ENCODE data around the gene RPS6KB2. TPM values are rescaled to one million over a fixed set of nuclear protein-coding genes. Genes with fewer than 3 reads are reported as not detected.

RPS6KB2 gene
- total and polyA plus RNA-seq, 2 experiments from 2014 or later, result 29.5 to 41.3 TPM

GRCh38 chr11:67400942-67401494 is 27.3 kb upstream of the RPS6KB2 start:
- H3K79me2 ChIP-seq (replicated peaks; ENCODE audit: insufficient read depth), result peaks cover 16% of the 10 kb centered on the region
- 0 out of 2 replicates have a peak, but pooled peaks cover 4% of the 10 kb centered on the region for H3F3A ChIP-seq (replicated peaks; ENCODE audit: low read depth)
- H3K4me3 ChIP-seq, result peak overlapping the region; percentile 88
- no peak overlapping the region for H2AFZ ChIP-seq
- no peaks in the 10 kb centered on the region for H3K27me3 ChIP-seq (ENCODE audit: insufficient read depth)
- peaks cover 8% of the 10 kb centered on the region; the same call in 1 of the 2 replicates for H4K20me1 ChIP-seq (replicated peaks; ENCODE audit: insufficient read depth)
- H3K4me2 ChIP-seq, result peak overlapping the region; percentile 91
- DNase-seq (ENCODE audit: low spot score) (no peak), ATAC-seq (peak; percentile 2)
- H3K9me2 ChIP-seq (ENCODE audit: insufficient read depth), result no peaks in the 10 kb centered on the region
- H3K4me1 ChIP-seq (ENCODE audit: insufficient read depth), result peaks cover 24% of the 10 kb centered on the region
- Mint-ChIP-seq H3K36me3 (ENCODE audit: low read depth) (peaks cover 37% of the 10 kb centered on the region), H3K27me3 (ENCODE audit: insufficient read depth, low read depth, poor library complexity) (peaks cover 13% of the 10 kb centered on the region), H3K27ac (no peak overlapping the region), H3K4me3 (peak overlapping the region; percentile 76), H3K4me1 (peaks cover 30% of the 10 kb centered on the region), H3K9me3 (no peaks in the 10 kb centered on the region)
- H3K36me3 ChIP-seq (ENCODE audit: insufficient read depth), result no peaks in the 10 kb centered on the region
- no peak for TF ChIP-seq NANOG (IDR thresholded peaks at IDR 0.05; ENCODE audit: borderline replicate concordance)
- no peak for TF ChIP-seq ZNF331 (CRISPR knock-in tag; IDR thresholded peaks at IDR 0.05; ENCODE audit: low read depth)
- TF ChIP-seq EZH2phosphoT487 (IDR thresholded peaks at IDR 0.05; ENCODE audit: unreplicated experiment), result no peak
- TF ChIP-seq POLR2AphosphoS5 (IDR thresholded peaks at IDR 0.05; ENCODE audit: low read depth), result no peak
- no peak for TF ChIP-seq ZNF462 (CRISPR knock-in tag; IDR thresholded peaks at IDR 0.05)
- TF ChIP-seq CTCF (conservative IDR thresholded peaks at IDR 0.05; ENCODE audit: low read depth in 2 of 2), result no peak
- no peak for TF ChIP-seq ETS1 (IDR thresholded peaks at IDR 0.05)
- no peak for TF ChIP-seq CREB1 (CRISPR knock-in tag; IDR thresholded peaks at IDR 0.05; ENCODE audit: low read depth)
- TF ChIP-seq STAT1 (IDR thresholded peaks at IDR 0.05; ENCODE audit: unreplicated experiment), result no peak
- TF ChIP-seq ZNF114 (CRISPR knock-in tag; IDR thresholded peaks at IDR 0.05), result no peak
- no peak for TF ChIP-seq EZH2 (IDR thresholded peaks at IDR 0.05; ENCODE audit: low read depth, unreplicated experiment)
- TF ChIP-seq JUNB (IDR thresholded peaks at IDR 0.05; ENCODE audit: unreplicated experiment), result no peak
- no peak for TF ChIP-seq REST (IDR thresholded peaks at IDR 0.05; ENCODE audit: unreplicated experiment)
- peak overlapping the region; percentile 81; the same call in 1 of the 2 replicates for H3K27ac ChIP-seq (ENCODE audit: low read depth)
